ENCODE data around the gene BPIFB4. TPM values are rescaled to one million over a fixed set of nuclear protein-coding genes. Genes with fewer than 3 reads are reported as not detected.

Gene BPIFB4
- total and polyA plus RNA-seq, 2 donors (not counting 3 experiments of a cell fraction or from before 2014, with no cell fraction given), result not detected

- no peak overlapping the region for H3K9ac ChIP-seq (replicated peaks; ENCODE audit: extremely low read depth, insufficient read depth, low read length)
- H2AFZ ChIP-seq (ENCODE audit: low read depth, low read length), result no peak overlapping the region
- DNase-seq (ENCODE audit: low read depth, low spot score), result no peak
- no peaks in the 10 kb centered on the region for H3K9me1 ChIP-seq (replicated peaks; ENCODE audit: control insufficient read depth, extremely low read depth, insufficient read depth, low read length)
- no peaks in the 10 kb centered on the region for H3K36me3 ChIP-seq (ENCODE audit: control insufficient read depth in 2 of 2, extremely low read depth in 1 of 2, insufficient read depth in 2 of 2, low read length in 2 of 2)
- no peaks in the 10 kb centered on the region for H3K79me2 ChIP-seq (ENCODE audit: control insufficient read depth, insufficient read depth, low read length)
- intact Hi-C loops (cut with micrococcal nuclease) (no loop called here), dilution Hi-C loops (cut with MboI; ENCODE audit: extremely low pct_ligation_motif_present, low sequenced_read_pairs) (no loop called here)
- TF ChIP-seq MYC (IDR thresholded peaks at IDR 0.05; ENCODE audit: low read depth, low read length) (no peak), EZH2 (IDR thresholded peaks at IDR 0.05; ENCODE audit: borderline replicate concordance, low read depth, low read length, severe bottlenecking) (no peak), POLR2AphosphoS5 (IDR thresholded peaks at IDR 0.05; ENCODE audit: insufficient read depth, low read depth, low read length) (no peak), CTCF (IDR thresholded peaks at IDR 0.05; ENCODE audit: extremely low read depth in 1 of 2, insufficient read depth in 1 of 2, low read depth in 1 of 2, low read length in 2 of 2) (no peak), MAX (IDR thresholded peaks at IDR 0.05; ENCODE audit: insufficient read depth, insufficient read length) (no peak), GATA2 (IDR thresholded peaks at IDR 0.05; ENCODE audit: insufficient read depth, insufficient read length, low read depth, low read length) (no peak), FOS (IDR thresholded peaks at IDR 0.05; ENCODE audit: borderline replicate concordance, insufficient read depth, low read length) (no peak)
- H3K4me1 ChIP-seq (ENCODE audit: control insufficient read depth, extremely low read depth, insufficient read depth, low read length), result no peaks in the 10 kb centered on the region
- no peaks in the 10 kb centered on the region for H3K9me3 ChIP-seq (replicated peaks; ENCODE audit: control insufficient read depth, insufficient read depth, low read length)
- H3K27ac ChIP-seq (ENCODE audit: insufficient read depth, low read depth, low read length), result no peak overlapping the region
- BruUV-seq (replicated peaks), result no TSS peak
- H4K20me1 ChIP-seq (replicated peaks; ENCODE audit: control insufficient read depth, extremely low read depth, insufficient read depth, low read length), result no peaks in the 10 kb centered on the region
- no peak overlapping the region for H3K4me3 ChIP-seq (replicated peaks in 1 of 3; ENCODE audit: insufficient read depth in 1 of 3, low read depth in 1 of 3, low read length in 3 of 3)
- POLR2A ChIA-PET, result no interaction called here
- no peak overlapping the region for H3K4me2 ChIP-seq (ENCODE audit: insufficient read depth, low read length)
- H3K27me3 ChIP-seq (ENCODE audit: control insufficient read depth in 2 of 2, insufficient read depth in 2 of 2, low read length in 2 of 2), result no peaks in the 10 kb centered on the region
- FAIRE-seq, result no peak
- CTCF ChIA-PET, result no interaction called here
Observed at GRCh38 chr20:33093074-33093473, 13.6 kb downstream of the BPIFB4 start.
